IMR-90 (cell line): Measurements from ENCODE around the gene ENPP7. TPM values are rescaled to one million over a fixed set of nuclear protein-coding genes. Genes with fewer than 3 reads are reported as not detected.
"Not testable (repeated sequence)": the region's sequence is repeated elsewhere in the genome, so short reads cannot be mapped to it uniquely, and the experiment has no call there.

Experiments used
- ATAC-seq: fragments of 200-7000 bp; cut with Tn5 transposase; 2 replicates; pipeline ENCODE4 v1.9.1; 2020; ENCODE audit warnings: low read depth, mild to moderate bottlenecking, moderate library complexity
- BruUV-seq: library from RNA; stranded (reverse); fragments of 400-500 nt; replicated peaks from 2 replicates; lab custom pipeline; 2021; lab: Mats Ljungman, UMichigan
- CTCF ChIA-PET: fragments of 300-600 bp; formaldehyde crosslinking; extraction: SDS; loops from one replicate; lab custom pipeline; 2021; ENCODE audit warnings: antibody characterized with exemption; lab: Yijun Ruan, JAX
- POLR2A ChIA-PET: fragments of 300-600 bp; sonication (Branson Sonifier 250); formaldehyde crosslinking; loops from one replicate; lab custom pipeline; 2022; ENCODE audit warnings: antibody characterized with exemption; ENCODE audit not compliant: unreplicated experiment; lab: Charles Lee
- DNase-seq: peaks from one replicate; pipeline ENCODE4 v3.0.0; 2013
- H2AFZ ChIP-seq: replicated peaks from 2 replicates; pipeline ENCODE3; 2013; ENCODE audit warnings: low read length, mild to moderate bottlenecking; ENCODE audit not compliant: poor library complexity
- H2AK5ac ChIP-seq: 2 replicates; pipeline ENCODE4 v1.6.1; 2013; ENCODE audit warnings: low read depth, low read length, inconsistent platforms
- H2AK9ac ChIP-seq: replicated peaks from 2 replicates; pipeline ENCODE3; 2013; ENCODE audit warnings: mild to moderate bottlenecking, low read depth, low read length, moderate library complexity; ENCODE audit not compliant: poor library complexity
- H2BK120ac ChIP-seq: 2 replicates; pipeline ENCODE4 v1.6.1; 2013; ENCODE audit warnings: low read depth, low read length, inconsistent platforms
- H2BK15ac ChIP-seq: 3 replicates; pipeline ENCODE4 v1.6.1; 2013; ENCODE audit warnings: low read depth, low read length, inconsistent platforms
- H2BK20ac ChIP-seq: 2 replicates; pipeline ENCODE4 v1.6.1; 2013; ENCODE audit warnings: low read depth, mild to moderate bottlenecking, inconsistent platforms, low read length, moderate library complexity
- H2BK5ac ChIP-seq: 2 replicates; pipeline ENCODE4 v1.6.1; 2013; ENCODE audit warnings: mild to moderate bottlenecking, low read depth, low read length, inconsistent platforms; ENCODE audit not compliant: poor library complexity, severe bottlenecking
- H3K14ac ChIP-seq: replicated peaks from 2 replicates; pipeline ENCODE4 v1.6.1; 2013; ENCODE audit warnings: low read depth, low read length, inconsistent platforms
- H3K18ac ChIP-seq: 2 replicates; pipeline ENCODE4 v1.6.1; 2013; ENCODE audit warnings: low read depth, low read length, control low read depth
- H3K23ac ChIP-seq: 2 replicates; pipeline ENCODE4 v1.6.1; 2013; ENCODE audit warnings: low read depth, low read length, inconsistent platforms
- H3K27ac ChIP-seq: 2 replicates; pipeline ENCODE4 v1.5.1; 2013; ENCODE audit warnings: mild to moderate bottlenecking, control low read depth, low read length; ENCODE audit not compliant: insufficient read depth
- H3K27me3 ChIP-seq: 2 replicates; pipeline ENCODE4 v1.6.1; 2013; ENCODE audit warnings: low read length; ENCODE audit not compliant: control insufficient read depth, insufficient read depth
- H3K36me3 ChIP-seq: 2 replicates; pipeline ENCODE4 v1.6.1; 2013; ENCODE audit warnings: low read length, mixed read lengths; ENCODE audit not compliant: control insufficient read depth, insufficient read depth
- H3K4ac ChIP-seq: 2 replicates; pipeline ENCODE4 v1.6.1; 2013; ENCODE audit warnings: low read depth, low read length, inconsistent platforms
- H3K4me1 ChIP-seq: 2 replicates; pipeline ENCODE4 v1.6.1; 2013; ENCODE audit warnings: low read length, mixed read lengths; ENCODE audit not compliant: control insufficient read depth, insufficient read depth
- H3K4me2 ChIP-seq: 2 replicates; pipeline ENCODE4 v1.6.1; 2013; ENCODE audit warnings: low read depth, mild to moderate bottlenecking, control low read depth, low read length, moderate library complexity
- H3K4me3 ChIP-seq: 2 replicates; pipeline ENCODE4 v1.5.1; 2013; ENCODE audit warnings: low read depth, mild to moderate bottlenecking, control low read depth, low read length, moderate library complexity; ENCODE audit not compliant: insufficient read depth
- H3K56ac ChIP-seq: 2 replicates; pipeline ENCODE4 v1.6.1; 2013; ENCODE audit warnings: low read length, inconsistent platforms; ENCODE audit not compliant: insufficient read depth; ENCODE audit errors: extremely low read depth
- H3K79me1 ChIP-seq, 2 experiments: 2 replicates each; pipeline ENCODE4 v1.6.1; 2013; ENCODE audit warnings: low read length in 2 of 2, inconsistent platforms in 1 of 2, low read depth in 1 of 2
- H3K9ac ChIP-seq: 2 replicates; pipeline ENCODE4 v1.6.1; 2013; ENCODE audit warnings: low read depth, low read length, control low read depth
- H3K9me1 ChIP-seq: 2 replicates; pipeline ENCODE4 v1.6.1; 2013; ENCODE audit warnings: low read length, inconsistent platforms; ENCODE audit not compliant: insufficient read depth
- H3K9me3 ChIP-seq: 2 replicates; pipeline ENCODE4 v1.6.1; 2013; ENCODE audit warnings: low read length; ENCODE audit not compliant: control insufficient read depth, insufficient read depth
- H4K20me1 ChIP-seq: 2 replicates; pipeline ENCODE4 v1.6.1; 2013; ENCODE audit warnings: low read length, inconsistent platforms; ENCODE audit not compliant: insufficient read depth
- H4K5ac ChIP-seq: 2 replicates; pipeline ENCODE4 v1.6.1; 2013; ENCODE audit warnings: mild to moderate bottlenecking, low read depth, low read length, control low read depth
- H4K8ac ChIP-seq, 2 experiments: 2 replicates each; pipeline ENCODE4 v1.6.1; 2013; ENCODE audit warnings: low read depth in 2 of 2, low read length in 2 of 2, control low read depth in 1 of 2, inconsistent platforms in 1 of 2
- H4K91ac ChIP-seq: 2 replicates; pipeline ENCODE4 v1.6.1; 2013; ENCODE audit warnings: low read depth, low read length, inconsistent platforms; ENCODE audit not compliant: insufficient read depth
- WGBS, 2 experiments: methylation state at CpG; one replicate each; pipeline versions ENCODE4 v1.1.5 to v1.1.7; 2013; ENCODE audit warnings: missing lambda C conversion rate in 2 of 2; ENCODE audit not compliant: insufficient read length in 1 of 2; ENCODE audit errors: extremely low coverage in 2 of 2; 5-methylcytosine and 5-hydroxymethylcytosine counted together
- dilution Hi-C: fragments of 300-500 bp; cut with HindIII; formaldehyde crosslinking; loops from one replicate; pipeline ENCODE4 v1.14.3; 2018; ENCODE audit warnings: low sequenced_read_pairs; ENCODE audit not compliant: unreplicated experiment
- in situ Hi-C: fragments of 300-500 bp; cut with MboI; formaldehyde crosslinking; loops from 3 replicates; pipeline ENCODE4 v1.14.3; 2019; ENCODE audit warnings: low sequenced_read_pairs, inconsistent platforms, mixed read lengths
- intact Hi-C: fragments of 100-400 bp; cut with micrococcal nuclease; formaldehyde crosslinking; loops from 2 replicates; pipeline ENCODE4 v1.10.0; 2022
- polyA plus RNA-seq, 3 experiments: library from polyadenylated mRNA; depleted of rRNA; stranded (reverse); fragments of >200 nt; gene quantifications; 2 replicates each; pipeline ENCODE4 v1.2.3, GENCODE V29; 2012; ENCODE audit warnings: low replicate concordance in 1 of 3
- total RNA-seq: library from RNA; depleted of rRNA; stranded (reverse); fragments of >200 nt; gene quantifications from 2 replicates; pipeline ENCODE4 v1.2.3, GENCODE V29; 2012

The ENPP7 gene
- total and polyA plus RNA-seq, 2 of the 4 experiments (the other 2 are of a cell fraction) = not detected

GRCh38 chr17:79754903-79755302 is 24.2 kb downstream of the ENPP7 start:
- CTCF ChIA-PET = not testable (repeated sequence)
- in situ Hi-C loops = loop anchor here (10.0 kb wide), 1 partner anchor 160 kb away; no protein-coding TSS in a partner anchor

More at GRCh38 chr17:79754903-79755302, 24.2 kb downstream of the ENPP7 start:
- H2BK15ac ChIP-seq, intact Hi-C loops, H3K4ac ChIP-seq, H2AK9ac ChIP-seq, BruUV-seq, H4K91ac ChIP-seq, H2BK20ac ChIP-seq, H3K9ac ChIP-seq, H2BK5ac ChIP-seq, H3K4me1 ChIP-seq, ATAC-seq, H4K8ac ChIP-seq, H3K9me1 ChIP-seq, H3K18ac ChIP-seq, H3K9me3 ChIP-seq, H3K27ac ChIP-seq, H3K4me2 ChIP-seq, H3K79me1 ChIP-seq, H3K36me3 ChIP-seq, H2AFZ ChIP-seq, dilution Hi-C loops, H3K4me3 ChIP-seq, H2AK5ac ChIP-seq, H3K56ac ChIP-seq, H2BK120ac ChIP-seq, H4K5ac ChIP-seq, H3K14ac ChIP-seq, H4K20me1 ChIP-seq, DNase-seq, H3K23ac ChIP-seq, POLR2A ChIA-PET: not testable (repeated sequence)
- WGBS, 2 experiments = 100% methylated on average over 1 of the region's 9 CpGs; no CpG with 5 or more reads in 1 of the 2 experiments
- H3K27me3 ChIP-seq = peaks cover 31% of the 10 kb centered on the region
